Trophoblast cell (in vitro differentiated cells and primary cell): ENCODE measurements around the gene EID1.

ENCODE experiments used
- DNase-seq, 2 donors: peaks; one replicate each; pipeline ENCODE4 v3.0.0-alpha.2; 2016
- H2AFZ ChIP-seq: 2 replicates; pipeline ENCODE4 v1.6.1; 2013; ENCODE audit warnings: low read length, moderate library complexity, mild to moderate bottlenecking; ENCODE audit not compliant: insufficient read depth, poor library complexity
- H2AK5ac ChIP-seq: 2 replicates; pipeline ENCODE4 v1.6.1; 2013; ENCODE audit warnings: mild to moderate bottlenecking, low read length
- H2BK120ac ChIP-seq: 2 replicates; pipeline ENCODE4 v1.6.1; 2013; ENCODE audit warnings: low read length, mild to moderate bottlenecking, moderate library complexity; ENCODE audit not compliant: insufficient read depth, poor library complexity
- H2BK12ac ChIP-seq: 2 replicates; pipeline ENCODE4 v1.6.1; 2013; ENCODE audit warnings: mild to moderate bottlenecking, low read length, moderate library complexity
- H2BK5ac ChIP-seq: 2 replicates; pipeline ENCODE4 v1.6.1; 2013; ENCODE audit warnings: low read length, low read depth, moderate library complexity, mild to moderate bottlenecking; ENCODE audit not compliant: poor library complexity
- H3K14ac ChIP-seq: 2 replicates; pipeline ENCODE4 v1.6.1; 2013; ENCODE audit warnings: mild to moderate bottlenecking, low read length
- H3K18ac ChIP-seq: 2 replicates; pipeline ENCODE4 v1.6.1; 2013; ENCODE audit warnings: mild to moderate bottlenecking, low read length
- H3K23ac ChIP-seq: 2 replicates; pipeline ENCODE4 v1.6.1; 2013; ENCODE audit warnings: low read length
- H3K27ac ChIP-seq: 2 replicates; pipeline ENCODE4 v1.5.1; 2013; ENCODE audit warnings: low read depth, mild to moderate bottlenecking, inconsistent platforms, low read length, moderate library complexity
- H3K27me3 ChIP-seq: 2 replicates; pipeline ENCODE4 v1.6.1; 2013; ENCODE audit warnings: inconsistent platforms, mild to moderate bottlenecking, low read length, moderate library complexity; ENCODE audit not compliant: insufficient read depth
- H3K36me3 ChIP-seq, 2 experiments: 1 replicate in 1 of 2; 2 replicates in 1 of 2; pipeline ENCODE4 v1.6.1; 2013; ENCODE audit warnings: low read length in 2 of 2, mild to moderate bottlenecking in 2 of 2, moderate library complexity in 1 of 2; ENCODE audit not compliant: insufficient read depth in 2 of 2, control insufficient read depth in 1 of 2
- H3K4ac ChIP-seq: 2 replicates; pipeline ENCODE4 v1.6.1; 2013; ENCODE audit warnings: low read depth, mild to moderate bottlenecking, low read length, moderate library complexity
- H3K4me1 ChIP-seq, 2 experiments: 1 replicate in 1 of 2; 2 replicates in 1 of 2; pipeline ENCODE4 v1.6.1; 2013; ENCODE audit warnings: low read length in 2 of 2, mild to moderate bottlenecking in 2 of 2, moderate library complexity in 1 of 2; ENCODE audit not compliant: insufficient read depth in 2 of 2, control insufficient read depth in 1 of 2
- H3K4me2 ChIP-seq: 2 replicates; pipeline ENCODE4 v1.6.1; 2013; ENCODE audit warnings: inconsistent platforms, mild to moderate bottlenecking, low read length, moderate library complexity
- H3K4me3 ChIP-seq: 2 replicates; pipeline ENCODE4 v1.5.1; 2013; ENCODE audit warnings: mild to moderate bottlenecking, low read depth, low read length, inconsistent platforms
- H3K79me1 ChIP-seq: one replicate; pipeline ENCODE4 v1.6.1; 2013; ENCODE audit warnings: low read length
- H3K79me2 ChIP-seq: 2 replicates; pipeline ENCODE4 v1.6.1; 2013; ENCODE audit warnings: low read length, mild to moderate bottlenecking; ENCODE audit not compliant: control insufficient read depth, insufficient read depth, poor library complexity
- H3K9ac ChIP-seq: 2 replicates; pipeline ENCODE4 v1.6.1; 2013; ENCODE audit warnings: mild to moderate bottlenecking, low read length
- H3K9me3 ChIP-seq: 2 replicates; pipeline ENCODE4 v1.6.1; 2013; ENCODE audit warnings: low read depth, mild to moderate bottlenecking, control low read depth, inconsistent platforms, low read length; ENCODE audit not compliant: insufficient read depth
- H4K12ac ChIP-seq: 2 replicates; pipeline ENCODE4 v1.6.1; 2013; ENCODE audit warnings: low read depth, mild to moderate bottlenecking, low read length, moderate library complexity
- H4K8ac ChIP-seq: 2 replicates; pipeline ENCODE4 v1.6.1; 2013; ENCODE audit warnings: low read depth, mild to moderate bottlenecking, low read length, moderate library complexity
- H4K91ac ChIP-seq: one replicate; pipeline ENCODE4 v1.6.1; 2013; ENCODE audit warnings: low read depth, mild to moderate bottlenecking, low read length, moderate library complexity
- WGBS: extraction: QIAGEN DNeasy Blood & Tissue Kit; methylation state at CpG from one replicate; pipeline ENCODE4 v1.1.7; 2013; ENCODE audit warnings: missing lambda C conversion rate; ENCODE audit not compliant: insufficient read length, insufficient coverage; ENCODE audit errors: extremely low coverage; 5-methylcytosine and 5-hydroxymethylcytosine counted together

Gene EID1

DNA sequence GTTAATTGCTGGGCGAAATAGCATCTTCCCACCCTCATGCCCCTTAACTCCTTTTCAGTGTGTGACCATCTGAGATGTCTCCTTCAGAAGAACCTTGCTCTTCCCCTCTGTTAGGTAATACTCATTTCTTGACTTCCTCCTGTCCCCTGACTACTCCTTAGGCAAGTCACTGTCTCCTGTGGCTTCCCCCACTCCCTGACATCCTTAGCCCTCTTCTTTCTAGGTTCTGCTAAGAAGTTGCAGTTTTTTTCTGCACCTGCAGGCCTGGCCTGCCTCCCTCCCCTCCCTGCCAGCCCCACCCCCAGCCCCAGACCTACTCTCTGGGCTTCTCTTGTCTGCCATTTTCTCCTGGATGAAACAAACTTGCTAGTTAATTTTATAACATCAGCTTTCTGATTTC is 15.2 kb upstream of the EID1 start:
- no peaks in the 10 kb centered on the region for H3K4me1 ChIP-seq
- H2BK5ac ChIP-seq: no peak overlapping the region
- no peak overlapping the region for H3K18ac ChIP-seq
- H3K9me3 ChIP-seq: no peaks in the 10 kb centered on the region
- no peak for DNase-seq
- H3K36me3 ChIP-seq: no peaks in the 10 kb centered on the region
- H3K4ac ChIP-seq: no peak overlapping the region
- no peak overlapping the region for H2BK120ac ChIP-seq
- no peak overlapping the region for H4K8ac ChIP-seq
- no peak overlapping the region for H2BK12ac ChIP-seq
- no peak overlapping the region for H3K27ac ChIP-seq
- no peaks in the 10 kb centered on the region for H3K79me1 ChIP-seq
- H3K14ac ChIP-seq: no peak overlapping the region
- no peak overlapping the region for H3K4me2 ChIP-seq
- no peak overlapping the region for H4K12ac ChIP-seq
- no peak overlapping the region for H3K9ac ChIP-seq
- no peaks in the 10 kb centered on the region for H3K27me3 ChIP-seq
- no peak overlapping the region for H2AFZ ChIP-seq
- H3K4me3 ChIP-seq: no peak overlapping the region
- WGBS: no CpG with 5 or more reads among the region's 1 CpG
- H4K91ac ChIP-seq: no peak overlapping the region
- H2AK5ac ChIP-seq: no peak overlapping the region
- H3K79me2 ChIP-seq: no peaks in the 10 kb centered on the region
- H3K23ac ChIP-seq: no peak overlapping the region

DNA sequence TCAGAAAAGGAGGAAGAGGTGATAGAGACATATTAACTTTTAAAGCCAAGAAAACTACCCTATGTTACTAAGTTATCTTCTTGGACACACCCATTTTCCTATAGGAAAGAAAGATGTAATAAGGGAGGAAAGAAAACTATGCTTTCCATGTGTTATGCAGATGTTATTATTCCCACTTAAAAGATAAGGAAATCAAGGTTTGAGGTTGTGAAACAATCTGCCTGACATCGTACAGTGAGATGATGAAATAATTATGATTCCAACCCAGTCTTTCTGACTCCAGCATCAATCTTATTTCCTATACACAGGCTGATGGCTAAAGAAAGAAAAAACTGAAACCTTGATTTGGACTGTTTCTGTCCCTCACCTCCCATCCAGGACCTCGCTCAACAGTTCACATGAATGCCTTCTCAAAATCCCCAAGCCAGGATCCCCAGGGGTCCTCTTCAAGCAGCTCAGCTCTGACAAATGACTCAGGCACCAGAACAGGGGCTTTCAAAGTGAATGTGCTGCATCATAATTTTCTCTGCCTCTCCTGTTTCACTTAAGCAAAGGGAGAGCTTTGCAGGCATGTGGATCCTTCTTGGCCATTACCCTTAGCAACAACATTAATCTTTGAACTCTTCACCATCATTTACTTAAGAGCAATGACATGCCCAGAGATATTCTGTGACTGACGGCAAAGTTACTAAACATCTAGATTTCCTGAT is 12.4 kb upstream of the EID1 start:
- Histone ChIP-seq H3K27me3 (no peaks in the 10 kb centered on the region), H3K4ac (no peak overlapping the region), H3K4me3 (no peak overlapping the region), H3K4me1 (peaks cover 0 to 1% of the 10 kb centered on the region in 2 experiments), H2BK120ac (no peak overlapping the region), H4K91ac (no peak overlapping the region), H3K23ac (no peak overlapping the region), H3K18ac (no peak overlapping the region), H3K27ac (no peak overlapping the region), H2BK12ac (no peak overlapping the region), H4K8ac (no peak overlapping the region), H3K79me2 (no peaks in the 10 kb centered on the region), H3K9me3 (no peaks in the 10 kb centered on the region), H2BK5ac (no peak overlapping the region), H3K4me2 (no peak overlapping the region), H3K9ac (no peak overlapping the region), H3K36me3 (no peaks in the 10 kb centered on the region), H4K12ac (no peak overlapping the region), H3K79me1 (no peaks in the 10 kb centered on the region), H2AFZ (no peak overlapping the region), H3K14ac (no peak overlapping the region), H2AK5ac (no peak overlapping the region)
- no peak for DNase-seq
- no CpG with 5 or more reads among the region's 3 CpGs for WGBS

GRCh38 chr15:48866141-48866563 is 11.8 kb upstream of the EID1 start:
- Histone ChIP-seq H2AK5ac (no peak overlapping the region), H3K23ac (no peak overlapping the region), H3K9ac (no peak overlapping the region), H3K4me1 (peaks cover 0 to 1% of the 10 kb centered on the region in 2 experiments), H2AFZ (no peak overlapping the region), H3K4ac (no peak overlapping the region), H2BK5ac (no peak overlapping the region), H3K27me3 (no peaks in the 10 kb centered on the region), H3K27ac (no peak overlapping the region), H3K14ac (no peak overlapping the region), H3K4me3 (no peak overlapping the region), H3K4me2 (no peak overlapping the region), H2BK120ac (no peak overlapping the region), H4K12ac (no peak overlapping the region), H3K9me3 (no peaks in the 10 kb centered on the region), H3K79me2 (no peaks in the 10 kb centered on the region), H4K91ac (no peak overlapping the region), H2BK12ac (no peak overlapping the region), H4K8ac (no peak overlapping the region), H3K79me1 (no peaks in the 10 kb centered on the region), H3K36me3 (no peaks in the 10 kb centered on the region), H3K18ac (no peak overlapping the region)
- DNase-seq: no peak
- no CpG with 5 or more reads among the region's 2 CpGs for WGBS

GRCh38 chr15:48868023-48868422 is 9.9 kb upstream of the EID1 start:
- H2BK5ac ChIP-seq: no peak overlapping the region
- H4K12ac ChIP-seq: no peak overlapping the region
- no peak overlapping the region for H3K4me3 ChIP-seq
- H3K9me3 ChIP-seq: no peaks in the 10 kb centered on the region
- no peak for DNase-seq
- H2BK12ac ChIP-seq: no peak overlapping the region
- no peak overlapping the region for H4K91ac ChIP-seq
- no peak overlapping the region for H3K18ac ChIP-seq
- no peak overlapping the region for H3K23ac ChIP-seq
- H3K4ac ChIP-seq: no peak overlapping the region
- H3K27ac ChIP-seq: no peak overlapping the region
- no peak overlapping the region for H3K9ac ChIP-seq
- peaks cover 0 to 1% of the 10 kb centered on the region in 2 experiments for H3K4me1 ChIP-seq
- no peaks in the 10 kb centered on the region for H3K36me3 ChIP-seq
- no peaks in the 10 kb centered on the region for H3K27me3 ChIP-seq
- no peaks in the 10 kb centered on the region for H3K79me2 ChIP-seq
- H2AK5ac ChIP-seq: no peak overlapping the region
- no peaks in the 10 kb centered on the region for H3K79me1 ChIP-seq
- no peak overlapping the region for H3K4me2 ChIP-seq
- no peak overlapping the region for H2AFZ ChIP-seq
- H2BK120ac ChIP-seq: no peak overlapping the region
- H3K14ac ChIP-seq: no peak overlapping the region
- no peak overlapping the region for H4K8ac ChIP-seq
